DMS53 treated with DMSO at 0.1 percent for 48 hours (cell line): ENCODE data around the gene AEBP1.

Experiments
- DNase-seq: peaks from one replicate; lab custom pipeline; 2025; ENCODE audit not compliant: unreplicated experiment; lab: John Stamatoyannopoulos, UW

AEBP1 gene

DNA sequence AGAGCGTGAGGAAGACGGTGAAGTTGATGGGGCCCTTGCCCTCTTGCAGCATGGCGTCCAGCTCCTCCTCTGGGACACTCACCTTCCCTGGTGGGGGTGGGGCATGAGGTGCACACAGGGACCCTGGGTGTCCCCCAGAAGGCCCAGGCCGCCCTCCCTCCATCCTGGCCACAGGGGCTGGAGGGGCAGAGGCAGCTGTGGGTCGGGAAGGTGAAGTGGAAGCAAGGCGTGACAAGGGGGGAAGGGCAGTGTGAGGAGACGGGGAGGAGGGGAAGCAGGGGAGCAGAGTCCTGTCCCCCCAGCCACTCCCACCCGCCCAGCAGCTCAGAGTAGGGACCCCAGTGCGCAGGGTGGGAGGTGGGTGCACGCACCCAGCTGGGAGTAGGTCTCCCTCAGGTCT is 36.2 kb downstream of the AEBP1 start:
- DNase-seq = no peak

DNA sequence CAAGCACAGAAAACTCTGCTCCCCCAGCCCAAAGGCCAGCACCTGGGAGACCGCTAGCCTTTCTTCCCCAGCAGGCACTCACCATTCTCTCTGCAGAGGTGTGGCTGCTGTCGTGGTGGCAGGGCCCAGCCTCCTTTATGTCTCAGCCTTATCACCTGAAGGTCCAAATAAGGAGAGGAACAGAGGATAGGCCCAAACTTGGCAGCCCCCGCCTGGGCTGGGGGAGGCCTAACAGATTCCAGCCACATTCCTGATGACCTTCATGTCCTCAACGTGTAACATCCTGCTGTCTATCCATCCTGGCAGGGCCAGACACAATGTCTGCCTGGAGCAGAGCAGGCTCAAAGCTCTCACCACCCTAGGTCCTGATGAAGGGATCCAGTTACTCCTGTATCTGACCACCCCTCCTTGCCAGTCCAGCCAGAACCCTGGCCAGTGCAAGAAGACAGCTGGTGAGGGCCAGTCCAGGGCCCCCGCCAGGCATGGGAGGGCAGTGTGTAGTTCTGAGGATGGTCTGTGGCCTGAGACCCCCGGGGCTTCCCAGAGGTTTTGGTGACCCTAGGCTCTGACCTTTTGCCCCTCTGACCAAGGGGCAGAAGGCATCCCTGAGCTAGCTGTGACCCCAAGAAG is 37.2 kb downstream of the AEBP1 start, which contains the start of gene MYL7:
Gene MYL7 (minus strand): TSS at position 112 of the 630 bp plus-strand sequence. CDS start 27 bp downstream, at position 85.
- no peak for DNase-seq

DNA sequence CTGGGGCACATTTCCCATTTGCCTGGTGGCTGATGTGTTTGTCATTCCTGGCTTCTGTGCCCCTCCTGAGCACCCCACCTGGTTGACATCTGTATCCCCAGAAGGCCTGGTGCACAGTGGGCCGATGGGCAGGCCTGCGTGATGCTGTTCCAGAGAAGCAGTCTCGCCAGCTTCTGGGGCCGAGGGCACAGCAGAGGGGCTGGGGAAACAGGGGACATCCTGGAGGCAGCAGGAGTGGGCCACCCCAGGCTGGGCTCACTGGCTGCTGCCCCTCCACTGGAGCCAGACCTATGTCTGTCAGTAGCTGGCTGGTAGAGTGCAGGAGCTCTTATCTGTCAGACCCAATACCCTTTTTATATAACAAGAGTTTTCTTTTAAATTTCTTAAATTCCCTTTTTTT is 37.9 kb downstream of the AEBP1 start:
- no peak for DNase-seq

DNA sequence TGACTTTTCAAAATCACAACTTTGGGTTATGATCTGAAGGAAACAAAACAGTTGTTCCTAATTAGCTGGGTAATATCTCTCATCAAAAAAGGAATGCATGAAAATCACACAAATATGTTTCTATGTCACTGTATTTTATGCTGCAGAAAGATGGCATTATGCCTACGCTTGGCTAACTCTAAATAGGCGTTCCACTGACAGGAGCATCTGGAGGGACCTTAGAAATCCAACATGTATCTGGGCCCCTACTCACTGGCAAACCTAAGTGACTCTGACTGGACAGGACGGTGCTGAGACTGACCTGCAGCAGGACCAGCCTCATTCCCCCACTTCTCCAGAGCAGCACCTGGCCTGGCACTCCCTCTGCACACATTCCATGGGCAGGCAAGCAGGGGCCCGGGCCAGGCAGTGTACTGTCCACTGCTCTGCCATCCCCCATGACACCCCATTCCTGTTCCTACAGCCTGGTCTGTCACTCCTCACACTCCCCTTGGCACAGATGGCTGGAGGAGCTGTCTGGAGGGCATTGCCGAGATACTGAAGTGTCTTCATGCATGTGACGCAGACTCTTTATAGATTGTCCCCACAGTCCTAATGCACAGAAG is 39.6 kb downstream of the AEBP1 start:
- DNase-seq = no peak

DNA sequence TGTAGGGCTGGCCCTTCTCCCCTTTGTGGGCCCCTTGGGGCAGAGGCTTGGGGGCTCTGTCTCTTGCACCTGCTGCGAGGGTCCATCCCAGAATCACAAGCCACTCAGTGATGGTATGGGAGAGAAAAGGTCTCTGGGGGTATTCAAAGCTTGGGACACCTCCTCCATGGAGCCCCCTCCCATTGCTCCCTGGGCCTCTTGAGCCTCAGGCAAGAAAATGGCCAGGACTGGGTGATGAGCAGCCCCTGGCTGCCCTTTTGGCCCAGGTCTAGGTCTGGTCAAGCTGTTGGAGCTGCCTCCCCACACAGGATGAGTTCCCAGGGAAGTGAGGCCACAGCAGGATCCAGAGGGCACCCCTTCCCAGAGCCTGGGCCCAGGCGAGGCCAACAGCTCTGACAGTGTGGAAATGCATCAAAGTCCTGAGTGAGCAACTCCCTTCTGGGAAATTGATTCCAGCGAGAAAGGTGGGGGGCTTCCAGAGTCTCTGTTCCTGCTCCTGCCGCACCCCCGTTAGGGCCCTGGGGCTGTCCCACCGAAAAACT is 40.4 kb downstream of the AEBP1 start:
- no peak for DNase-seq

DNA sequence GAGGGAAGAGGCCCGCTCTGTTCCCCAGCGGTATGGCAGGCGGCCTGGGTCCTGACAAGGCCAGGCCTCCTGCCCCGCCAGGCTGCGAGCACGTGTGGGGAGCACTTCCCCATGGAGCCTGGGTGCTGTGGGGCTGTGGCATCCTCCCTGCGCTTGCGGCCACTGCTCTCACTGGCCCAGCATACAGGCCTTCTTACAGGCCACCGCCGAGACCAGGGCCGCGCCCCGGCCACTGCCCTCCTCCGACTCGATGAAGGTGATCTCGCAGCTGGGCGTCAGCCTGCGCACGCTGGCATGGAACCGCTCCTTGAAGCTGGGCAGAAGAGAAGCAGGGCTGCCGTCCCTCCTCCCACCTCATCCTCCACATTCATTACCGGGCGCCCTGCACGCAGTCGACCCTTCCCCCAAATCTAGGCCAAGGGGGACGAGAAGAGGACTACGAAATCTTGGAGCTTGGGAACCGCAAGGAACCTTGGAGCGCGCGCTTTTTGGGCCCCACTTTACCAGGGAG is 40.9 kb downstream of the AEBP1 start:
- no peak for DNase-seq

DNA sequence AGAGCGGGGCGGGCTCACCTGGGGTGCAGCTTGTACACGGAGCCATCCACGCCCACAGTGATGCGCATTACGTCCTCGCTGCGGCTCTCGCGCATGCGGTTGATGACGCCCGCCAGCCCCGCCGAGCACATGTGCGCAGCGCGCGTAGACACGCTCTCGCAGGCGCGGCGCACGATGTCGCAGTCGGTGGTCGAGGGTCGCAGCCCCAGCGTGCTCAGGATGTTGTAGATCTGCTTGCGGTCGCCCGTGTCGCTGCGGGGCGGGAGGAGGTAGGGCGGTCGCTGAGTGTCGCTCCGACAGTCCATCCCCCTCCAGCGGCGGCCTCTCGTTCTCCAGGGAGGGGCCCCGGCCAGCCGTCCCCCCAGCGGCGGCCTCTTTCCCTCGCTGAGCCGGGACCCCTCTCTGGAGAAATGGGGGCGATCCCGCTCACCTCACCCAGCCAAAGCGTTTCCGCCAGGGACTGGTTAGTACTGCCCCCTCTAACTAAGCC is 41.4 kb downstream of the AEBP1 start:
- no peak for DNase-seq

DNA sequence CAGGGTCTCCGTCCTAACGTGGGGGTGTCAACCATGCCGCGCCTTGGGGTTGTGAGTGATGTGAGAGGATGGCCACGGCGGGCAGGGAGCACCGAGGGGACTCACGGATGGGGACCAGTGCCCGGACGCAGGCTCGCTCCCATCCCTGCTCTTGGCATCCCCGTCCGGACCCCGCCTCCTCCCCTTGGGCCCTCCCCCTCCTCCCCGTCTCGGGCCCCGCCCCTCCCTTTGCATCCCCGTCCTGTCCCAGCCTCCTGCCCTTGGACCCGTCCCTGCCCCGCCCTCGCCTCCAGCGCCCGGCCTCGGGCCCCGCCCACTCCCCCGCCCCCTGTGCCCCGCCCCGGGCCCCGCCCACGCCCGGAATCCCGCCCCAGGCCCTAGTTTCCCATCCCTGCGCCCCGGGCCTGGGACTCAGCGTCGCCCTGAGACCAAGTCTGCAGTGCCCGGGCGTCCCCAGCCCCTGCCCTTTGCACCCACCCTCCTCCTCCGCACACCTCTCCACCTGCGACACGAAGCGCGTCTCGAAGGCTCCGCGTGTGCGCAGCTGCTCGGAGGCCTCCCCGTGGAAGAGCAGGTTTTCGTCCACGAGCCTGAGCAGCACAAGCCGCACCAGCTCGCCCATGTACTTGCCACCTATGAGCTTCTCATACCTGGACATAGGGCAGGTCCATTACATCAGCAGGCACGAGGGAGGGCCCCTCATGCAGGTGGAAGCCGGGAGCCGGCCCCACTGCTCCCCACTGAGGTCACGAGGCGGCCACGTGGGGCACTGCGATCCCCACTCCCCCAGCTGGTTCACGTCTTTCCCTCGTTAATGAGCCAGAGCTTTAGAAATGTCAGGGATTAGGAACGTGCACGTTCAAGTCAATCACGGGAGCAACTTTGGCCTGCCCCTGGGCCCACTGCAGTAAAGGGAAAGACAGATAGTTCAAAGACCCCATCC is 42.1 kb downstream of the AEBP1 start:
- DNase-seq = peak; percentile 28

DNA sequence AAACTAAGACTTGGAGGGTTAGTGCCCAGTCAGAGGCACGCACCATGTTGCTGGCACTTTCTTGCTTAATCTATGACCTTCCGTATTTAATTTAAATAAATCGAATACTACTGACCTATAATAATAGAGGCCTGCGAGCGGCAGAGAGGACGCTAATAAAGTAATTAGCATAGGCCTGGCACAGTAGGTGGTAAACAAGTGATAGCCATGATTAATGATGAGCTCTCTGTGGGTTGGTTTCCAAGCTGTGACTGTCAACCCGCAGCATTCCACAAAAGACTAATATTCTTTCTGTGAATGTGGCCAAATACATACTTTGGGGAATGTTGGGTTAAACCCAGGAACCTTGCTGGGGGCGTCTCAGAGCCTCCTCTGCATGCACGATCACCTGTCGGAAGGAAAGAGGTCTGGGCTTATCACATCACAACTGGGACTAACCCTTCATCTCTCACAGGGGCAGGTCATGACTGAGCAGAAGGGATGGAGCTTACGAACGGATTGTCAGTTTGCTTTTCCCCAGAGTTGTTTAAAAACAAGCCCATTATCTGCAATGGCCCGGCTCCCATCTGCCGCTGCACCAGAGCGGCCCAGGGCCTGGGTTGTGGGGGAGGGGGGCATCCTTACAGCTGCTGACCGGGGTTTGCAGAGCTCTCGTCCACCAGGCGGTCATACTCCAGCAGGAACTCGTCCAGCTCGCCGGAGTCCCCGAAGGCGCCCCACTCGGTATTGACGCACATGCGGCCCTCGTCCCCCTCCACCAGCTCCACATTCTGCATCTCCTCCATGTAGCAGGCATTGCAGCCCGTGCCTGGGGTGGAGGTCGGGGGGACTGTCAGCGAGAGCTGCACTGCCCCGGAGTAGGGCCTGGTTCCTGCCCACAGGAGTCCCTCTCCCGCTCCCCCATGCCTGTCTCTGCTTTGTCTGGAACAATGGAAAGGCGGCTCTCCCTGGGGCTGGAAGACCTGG is 43.2 kb downstream of the AEBP1 start:
- DNase-seq = no peak

DNA sequence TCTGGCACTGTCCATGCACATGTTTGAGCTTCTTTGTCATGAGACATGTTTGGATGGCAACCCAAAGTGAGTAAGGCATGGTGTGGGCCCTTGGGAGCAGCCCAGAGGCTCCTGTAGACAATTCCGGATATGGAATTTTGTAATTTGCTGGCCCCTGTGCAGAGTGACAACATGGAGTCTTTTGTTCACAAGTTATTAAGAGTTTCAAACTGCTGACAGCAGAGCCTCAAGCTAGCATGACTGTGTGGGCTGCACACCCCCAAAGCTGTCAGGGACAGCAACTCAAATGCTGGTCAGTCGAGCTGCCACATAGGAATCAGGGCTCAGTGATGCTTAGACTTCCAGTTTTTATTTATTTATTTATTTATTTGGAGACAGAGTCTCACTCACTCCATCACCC is 44.0 kb downstream of the AEBP1 start:
- DNase-seq = no peak

DNA sequence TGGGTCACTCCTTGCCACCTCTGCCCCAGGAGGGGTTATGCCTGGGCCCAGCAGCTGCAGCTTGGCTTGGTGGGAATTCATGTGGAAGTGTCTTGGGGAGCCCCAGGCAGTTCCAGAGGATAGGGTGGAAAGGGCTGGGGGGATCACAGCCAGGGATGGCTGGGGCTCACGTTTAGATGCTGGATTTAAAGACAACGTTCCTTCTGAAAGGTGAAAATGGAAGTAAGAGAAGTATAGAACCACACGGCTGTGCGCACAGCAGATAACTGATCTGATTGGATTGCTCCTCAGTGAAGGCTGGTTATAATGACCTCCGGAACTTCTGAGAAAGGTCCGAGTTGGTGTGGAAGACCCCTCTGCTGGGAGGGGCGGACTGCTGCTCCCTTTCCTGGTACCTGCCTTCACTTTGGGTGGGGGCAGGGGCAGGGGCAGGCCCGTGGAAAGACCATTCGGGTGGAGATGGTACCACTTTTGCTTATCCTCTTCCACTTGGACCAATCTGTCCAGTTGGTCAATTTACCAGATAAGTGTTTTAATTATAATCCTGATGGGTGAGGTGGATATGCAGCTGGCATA is 44.9 kb downstream of the AEBP1 start:
- DNase-seq = no peak

DNA sequence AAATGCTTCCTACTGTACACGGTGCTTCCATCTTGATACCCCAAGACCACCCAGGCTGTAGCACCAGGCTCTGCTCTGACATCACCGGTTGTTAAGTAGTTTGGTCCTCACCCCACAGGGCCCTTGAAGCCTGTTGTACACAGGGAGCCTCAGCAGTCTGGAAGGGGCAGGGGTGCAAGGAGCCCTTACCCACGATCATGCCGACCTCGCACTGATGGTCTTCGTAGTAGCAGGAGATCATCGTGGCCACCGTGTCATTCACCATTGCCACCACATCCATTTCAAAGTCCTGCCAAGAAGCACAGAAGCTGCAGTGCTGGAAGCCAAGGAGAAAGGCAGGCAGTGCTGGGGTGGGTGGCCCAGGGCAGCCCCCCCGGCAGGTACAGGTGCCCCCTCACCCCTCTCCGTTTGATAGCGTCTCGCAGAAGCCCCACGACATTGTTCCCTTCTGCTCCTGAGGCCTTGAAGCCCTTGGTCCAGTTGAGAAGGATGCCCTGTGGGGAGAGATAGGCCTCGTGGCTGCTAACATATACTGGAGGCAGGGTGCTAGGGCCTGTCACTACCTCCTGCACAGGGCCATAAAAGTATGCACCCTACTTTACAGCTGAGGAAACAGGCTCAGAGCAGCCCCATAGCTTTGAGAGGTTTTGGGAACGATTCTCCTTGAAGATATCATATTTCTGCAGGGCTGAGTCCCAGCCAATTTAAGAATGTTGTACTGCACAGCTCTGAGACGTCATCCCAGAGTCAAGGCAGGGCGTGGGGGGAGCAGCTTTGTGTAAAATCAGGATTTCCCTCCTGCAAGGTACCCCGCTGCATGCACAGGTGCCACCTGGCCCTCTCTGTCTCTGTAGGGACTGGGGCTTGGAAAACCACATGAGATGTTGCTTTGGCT is 45.7 kb downstream of the AEBP1 start:
- no peak for DNase-seq

DNA sequence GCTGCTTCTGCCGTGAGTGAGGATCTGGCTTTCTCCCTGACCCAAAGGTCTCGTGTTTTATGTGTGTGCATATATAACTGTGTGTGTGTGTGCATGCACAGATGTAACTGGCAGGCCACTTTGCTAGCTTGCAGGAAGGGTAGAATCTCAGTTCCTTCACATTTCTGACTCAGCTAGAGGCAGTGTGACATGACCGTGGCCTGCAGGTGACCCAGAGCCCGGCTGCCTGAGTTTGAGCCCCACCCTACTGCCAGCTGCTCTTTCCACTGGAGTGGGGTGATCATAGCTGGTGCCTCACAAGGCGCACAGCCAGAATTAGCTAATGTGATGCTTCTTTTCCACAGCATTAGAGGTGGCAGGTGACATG is 46.3 kb downstream of the AEBP1 start:
- DNase-seq = no peak

DNA sequence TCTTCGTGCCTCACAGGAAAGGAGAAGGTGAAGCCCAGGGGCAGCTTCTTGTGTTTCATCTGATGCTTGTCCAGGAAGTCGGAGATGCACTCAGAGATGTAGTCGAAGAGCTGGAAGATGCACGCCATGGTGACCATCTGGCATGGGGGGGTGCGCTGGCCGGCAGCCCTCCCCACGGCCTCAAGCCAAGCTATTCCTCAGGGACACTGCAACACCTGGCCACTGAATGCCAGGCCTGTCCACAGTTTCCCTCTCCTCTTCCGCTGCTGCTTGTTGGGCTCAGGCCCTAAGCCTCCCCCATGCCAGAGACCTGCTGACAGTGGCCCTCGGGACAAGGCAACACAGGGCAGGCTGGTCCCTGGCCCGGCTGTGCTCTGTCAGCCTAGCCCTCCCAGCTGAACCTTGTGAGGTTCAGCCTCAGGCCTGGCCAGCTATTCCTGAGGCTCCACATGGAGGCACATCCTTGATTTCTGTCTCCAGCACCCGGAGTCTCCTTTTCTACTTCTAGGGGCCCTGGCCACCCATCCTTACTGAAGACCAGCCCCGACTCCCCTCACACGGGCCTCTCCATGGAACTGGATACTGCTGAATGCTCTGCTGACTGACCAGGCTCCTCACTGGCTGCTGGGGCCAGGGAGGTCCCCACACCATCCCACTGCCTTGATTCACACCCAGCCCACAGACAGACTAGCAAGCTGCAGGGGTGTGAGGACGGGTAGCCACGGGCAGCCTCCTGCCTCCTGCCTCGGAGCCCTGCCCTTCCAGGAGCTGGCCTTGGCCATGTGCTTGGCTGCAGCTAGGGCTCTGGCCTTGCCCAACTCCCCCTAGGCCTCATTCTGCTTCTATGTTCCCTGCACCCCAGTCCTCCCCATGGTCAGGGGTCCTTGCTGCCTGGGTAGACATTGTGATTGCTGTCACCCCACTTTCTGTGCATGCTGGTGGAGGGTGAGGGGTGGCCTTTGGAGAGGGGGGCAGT is 47.1 kb downstream of the AEBP1 start:
- DNase-seq = no peak

DNA sequence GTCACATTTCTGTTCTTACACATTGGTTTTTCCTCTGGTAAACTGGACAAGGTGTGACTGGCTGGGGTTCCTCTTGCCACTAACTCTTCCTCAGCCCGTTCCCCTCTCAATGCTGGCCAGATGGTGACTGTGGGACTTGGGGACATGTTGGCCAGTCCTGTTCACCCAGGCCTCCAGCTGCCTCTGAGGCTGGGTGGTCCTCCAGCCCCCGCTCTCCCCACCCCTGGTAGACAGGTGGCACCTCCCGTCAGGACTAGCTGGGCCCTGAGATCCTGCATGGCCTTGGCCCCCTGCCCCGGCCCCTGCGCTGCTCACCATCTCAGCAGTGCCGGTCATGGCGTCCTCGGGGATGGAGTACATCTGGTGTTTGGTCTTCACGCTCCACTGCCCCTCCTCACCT is 47.8 kb downstream of the AEBP1 start:
- no peak for DNase-seq

DNA sequence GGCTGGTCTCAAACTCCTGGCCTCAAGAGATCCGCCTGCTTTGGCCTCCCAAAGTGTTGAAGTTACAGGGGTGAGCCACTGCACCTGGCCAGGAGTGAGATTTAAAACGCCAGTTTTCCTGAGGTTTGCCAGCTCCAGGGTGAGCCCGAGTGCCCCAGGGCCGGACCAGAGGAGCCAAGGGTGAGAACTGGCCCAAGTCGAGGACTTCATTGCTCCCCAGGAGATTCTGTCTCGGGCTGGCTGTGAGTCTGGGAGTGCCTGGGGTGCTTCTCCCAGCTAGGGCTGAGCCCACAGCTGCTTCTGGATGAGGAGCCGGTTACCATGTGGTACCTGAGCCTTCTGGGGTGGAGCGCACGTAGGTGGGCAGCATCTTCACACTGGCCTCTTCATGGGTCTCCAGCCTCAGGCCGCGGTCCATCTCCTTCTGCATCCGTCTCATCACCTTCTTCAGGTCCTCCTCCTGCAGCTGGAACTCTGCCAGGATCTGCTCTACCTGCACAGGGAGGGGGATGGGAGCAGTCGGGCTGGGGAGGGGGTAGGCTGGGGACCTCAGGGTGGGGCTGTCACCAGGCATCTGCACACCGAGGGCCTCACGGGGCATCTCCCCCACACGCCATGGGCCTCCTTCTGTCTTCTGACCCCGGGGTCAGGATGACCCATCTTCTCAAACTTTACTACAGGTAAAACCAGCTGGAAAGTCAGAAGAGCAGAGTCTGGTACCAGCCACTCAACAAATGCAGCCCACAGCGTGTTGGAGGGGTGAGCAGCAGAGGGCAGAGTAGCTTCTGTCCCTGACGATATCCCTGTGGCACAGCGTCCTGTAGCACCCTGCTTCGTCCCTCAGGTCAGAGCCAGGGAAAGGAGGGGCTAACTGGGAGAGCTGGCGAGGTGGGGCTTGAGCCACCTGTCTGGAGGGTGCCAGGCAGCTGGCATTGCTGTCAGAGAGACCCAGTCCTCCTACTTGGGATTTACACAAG is 49.1 kb downstream of the AEBP1 start:
- no peak for DNase-seq

DNA sequence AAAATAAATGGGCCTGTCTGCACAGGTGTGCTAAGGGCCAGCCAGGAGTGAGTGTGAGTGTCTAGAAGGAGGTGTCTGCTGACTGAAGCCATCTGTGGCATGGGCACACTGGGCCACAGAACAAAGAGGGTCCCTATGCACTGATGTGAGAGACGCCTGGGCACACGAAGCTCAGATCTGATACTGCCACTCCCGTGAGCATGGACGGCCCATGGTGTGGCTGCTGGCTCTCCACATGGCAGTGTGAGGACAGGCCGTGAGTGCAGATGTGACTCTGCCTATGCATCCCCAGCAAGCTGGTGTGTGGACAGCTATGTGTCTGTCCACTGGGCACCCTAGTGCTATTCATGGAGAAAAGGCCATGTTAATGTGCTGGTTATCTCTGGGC is 49.8 kb downstream of the AEBP1 start:
- DNase-seq = no peak
